Body of pancreas (tissue), 4 donors: ENCODE measurements around the gene SLC12A4.

ENCODE experiments used
- POLR2A ChIP-seq, 3 donors: fragments of 450-650 bp; IDR thresholded peaks; one replicate each; pipeline ENCODE4 v1.6.1; 2016; ENCODE audit warnings: antibody characterized with exemption in 3 of 3, mild to moderate bottlenecking in 2 of 3
- TF ChIP-seq, protein P1 (sequence below), 7 experiments: fragments of 450-650 bp in 4 of 7; fragments of 200-600 bp in 3 of 7; sonication (generic) in 3 of 7; IDR thresholded peaks; one replicate each; pipeline ENCODE4 v1.5.1; 2016 to 2019; ENCODE audit warnings: antibody characterized with exemption in 7 of 7

DNA sequence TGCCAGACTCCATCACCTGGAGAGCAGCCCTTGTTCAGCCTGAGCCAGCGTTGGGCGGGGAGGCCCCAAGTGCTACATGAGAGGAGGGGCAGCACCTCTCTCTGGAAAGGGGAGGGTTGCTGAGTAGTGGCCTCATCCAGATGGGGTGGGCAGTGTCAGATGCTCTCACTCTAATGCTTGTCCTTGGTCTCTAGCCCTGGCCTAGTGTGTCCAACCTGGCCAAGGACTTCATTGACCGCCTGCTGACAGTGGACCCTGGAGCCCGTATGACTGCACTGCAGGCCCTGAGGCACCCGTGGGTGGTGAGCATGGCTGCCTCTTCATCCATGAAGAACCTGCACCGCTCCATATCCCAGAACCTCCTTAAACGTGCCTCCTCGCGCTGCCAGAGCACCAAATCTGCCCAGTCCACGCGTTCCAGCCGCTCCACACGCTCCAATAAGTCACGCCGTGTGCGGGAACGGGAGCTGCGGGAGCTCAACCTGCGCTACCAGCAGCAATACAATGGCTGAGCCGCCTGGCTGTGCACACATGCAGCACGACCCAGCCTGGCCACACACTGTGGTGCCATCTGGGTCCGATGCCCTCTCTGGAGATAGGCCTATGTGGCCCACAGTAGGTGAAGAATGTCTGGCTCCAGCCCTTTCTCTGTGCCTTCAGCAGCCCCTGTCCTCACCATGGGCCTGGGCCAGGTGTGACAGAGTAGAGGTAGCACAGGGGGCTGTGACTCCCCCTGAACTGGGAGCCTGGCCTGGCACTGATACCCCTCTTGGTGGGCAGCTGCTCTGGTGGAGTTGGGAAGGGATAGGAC lies 41.1 kb downstream of the SLC12A4 start:
- TF ChIP-seq POLR2A (IDR thresholded peaks at IDR 0.05) = peak; percentile 11 to 54 (median 35)
- TF ChIP-seq, protein P1, sequence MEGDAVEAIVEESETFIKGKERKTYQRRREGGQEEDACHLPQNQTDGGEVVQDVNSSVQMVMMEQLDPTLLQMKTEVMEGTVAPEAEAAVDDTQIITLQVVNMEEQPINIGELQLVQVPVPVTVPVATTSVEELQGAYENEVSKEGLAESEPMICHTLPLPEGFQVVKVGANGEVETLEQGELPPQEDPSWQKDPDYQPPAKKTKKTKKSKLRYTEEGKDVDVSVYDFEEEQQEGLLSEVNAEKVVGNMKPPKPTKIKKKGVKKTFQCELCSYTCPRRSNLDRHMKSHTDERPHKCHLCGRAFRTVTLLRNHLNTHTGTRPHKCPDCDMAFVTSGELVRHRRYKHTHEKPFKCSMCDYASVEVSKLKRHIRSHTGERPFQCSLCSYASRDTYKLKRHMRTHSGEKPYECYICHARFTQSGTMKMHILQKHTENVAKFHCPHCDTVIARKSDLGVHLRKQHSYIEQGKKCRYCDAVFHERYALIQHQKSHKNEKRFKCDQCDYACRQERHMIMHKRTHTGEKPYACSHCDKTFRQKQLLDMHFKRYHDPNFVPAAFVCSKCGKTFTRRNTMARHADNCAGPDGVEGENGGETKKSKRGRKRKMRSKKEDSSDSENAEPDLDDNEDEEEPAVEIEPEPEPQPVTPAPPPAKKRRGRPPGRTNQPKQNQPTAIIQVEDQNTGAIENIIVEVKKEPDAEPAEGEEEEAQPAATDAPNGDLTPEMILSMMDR (IDR thresholded peaks at IDR 0.05) = no peak
